ENCODE measurements around the gene RAMP1. TPM values are rescaled to one million over a fixed set of nuclear protein-coding genes. Genes with fewer than 3 reads are reported as not detected.

RAMP1 gene
- total and polyA plus RNA-seq, 9 of the 15 experiments (the other 6 are each of a cell fraction or from before 2014, with no cell fraction given) = 0.72 to 0.77 TPM; not detected in 7

DNA sequence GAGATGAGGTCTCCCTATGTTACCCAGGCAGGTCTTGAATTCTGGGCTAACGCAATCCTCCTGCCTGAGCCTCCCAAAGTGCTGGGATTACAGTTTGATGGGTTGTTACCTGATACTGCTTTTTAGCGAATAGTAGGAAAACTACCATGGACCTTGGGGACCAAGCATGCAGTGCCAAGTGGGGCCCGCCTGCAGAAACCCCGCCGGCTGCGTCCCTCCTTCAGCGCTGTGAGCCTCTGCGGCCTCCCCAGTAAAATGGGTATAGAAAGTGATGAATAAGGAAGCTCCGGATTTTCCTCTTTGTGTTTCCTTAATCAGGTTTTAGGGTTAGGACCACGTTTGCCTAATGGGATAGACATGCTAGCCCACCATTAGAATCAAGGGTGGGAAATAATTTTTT lies 30.4 kb downstream of the RAMP1 start (continued):
- no peak for TF ChIP-seq ZBTB40 (IDR thresholded peaks at IDR 0.05)
- TF ChIP-seq ZBTB40 (CRISPR knock-in tag; IDR thresholded peaks at IDR 0.05) = no peak
- TF ChIP-seq ARID1B (IDR thresholded peaks at IDR 0.05) = no peak
- TF ChIP-seq WHSC1 (IDR thresholded peaks at IDR 0.05; ENCODE audit: low read length) = no peak
